ENCODE results near the gene TMEM88. TPM values are rescaled to one million over a fixed set of nuclear protein-coding genes. Genes with fewer than 3 reads are reported as not detected.

The TMEM88 gene
- total and polyA plus RNA-seq, 2 donors (not counting 1 experiment from before 2014, with no cell fraction given), result 0.17 TPM; not detected in 1

GRCh38 chr17:7845359-7846062 is 9.4 kb upstream of the TMEM88 start:
- Histone ChIP-seq H3K9me3 (ENCODE audit: control insufficient read depth, insufficient read depth, low read depth, low read length) (no peaks in the 10 kb centered on the region), H3K36me3 (ENCODE audit: control insufficient read depth, insufficient read depth, low read length) (peaks cover 27% of the 10 kb centered on the region), H3K79me2 (ENCODE audit: control insufficient read depth, insufficient read depth, low read length) (peaks cover 28% of the 10 kb centered on the region), H2AFZ (ENCODE audit: low read length) (no peak overlapping the region), H3K4me2 (ENCODE audit: extremely low read depth, insufficient read depth, low read length) (peak overlapping the region; percentile 99), H3K27me3 (ENCODE audit: control insufficient read depth, insufficient read depth, low read length) (no peaks in the 10 kb centered on the region), H3K4me3 (replicated peaks in 1 of 4; ENCODE audit: control extremely low read depth in 1 of 4, insufficient read depth in 1 of 4, low read depth in 3 of 4, low read length in 4 of 4) (peak overlapping the region; percentile 10 to 92 (median 56)), H3K4me1 (ENCODE audit: control insufficient read depth, extremely low read depth, insufficient read depth, low read length) (peaks cover 14% of the 10 kb centered on the region), H4K20me1 (ENCODE audit: control insufficient read depth, extremely low read depth, insufficient read depth, low read length) (no peaks in the 10 kb centered on the region), H3K27ac (ENCODE audit: insufficient read depth, low read length) (peak overlapping the region; percentile 100), H3K9ac (ENCODE audit: insufficient read depth, low read length) (peak overlapping the region; percentile 60)
- DNase-seq (ENCODE audit: low read depth in 2 of 2), result no peak
- TF ChIP-seq EZH2 (IDR thresholded peaks at IDR 0.05; ENCODE audit: low read length, missing control alignments) (no peak), CTCF (conservative IDR thresholded peaks at IDR 0.05 in 1 of 2, IDR thresholded peaks at IDR 0.05 in 1 of 2; ENCODE audit: low read depth in 1 of 2, low read length in 2 of 2) (no peak)

- H3K4me1 ChIP-seq (ENCODE audit: control insufficient read depth, extremely low read depth, insufficient read depth, low read length), result peaks cover 9% of the 10 kb centered on the region
- peaks cover 31% of the 10 kb centered on the region for H3K36me3 ChIP-seq (ENCODE audit: control insufficient read depth, insufficient read depth, low read length)
- H3K27ac ChIP-seq (ENCODE audit: insufficient read depth, low read length), result no peak overlapping the region
- TF ChIP-seq EZH2 (IDR thresholded peaks at IDR 0.05; ENCODE audit: low read length, missing control alignments) (no peak), CTCF (conservative IDR thresholded peaks at IDR 0.05 in 1 of 2, IDR thresholded peaks at IDR 0.05 in 1 of 2; ENCODE audit: low read depth in 1 of 2, low read length in 2 of 2) (no peak)
- H4K20me1 ChIP-seq (ENCODE audit: control insufficient read depth, extremely low read depth, insufficient read depth, low read length), result no peaks in the 10 kb centered on the region
- peaks cover 24% of the 10 kb centered on the region for H3K79me2 ChIP-seq (ENCODE audit: control insufficient read depth, insufficient read depth, low read length)
- no peaks in the 10 kb centered on the region for H3K27me3 ChIP-seq (ENCODE audit: control insufficient read depth, insufficient read depth, low read length)
- no peak overlapping the region for H3K4me3 ChIP-seq (replicated peaks in 1 of 4; ENCODE audit: control extremely low read depth in 1 of 4, insufficient read depth in 1 of 4, low read depth in 3 of 4, low read length in 4 of 4)
- H3K4me2 ChIP-seq (ENCODE audit: extremely low read depth, insufficient read depth, low read length), result no peak overlapping the region
- H2AFZ ChIP-seq (ENCODE audit: low read length), result no peak overlapping the region
- H3K9me3 ChIP-seq (ENCODE audit: control insufficient read depth, insufficient read depth, low read depth, low read length), result no peaks in the 10 kb centered on the region
- H3K9ac ChIP-seq (ENCODE audit: insufficient read depth, low read length), result no peak overlapping the region
- DNase-seq (ENCODE audit: low read depth in 2 of 2), result no peak
Observed at GRCh38 chr17:7846063-7846735, 8.7 kb upstream of the TMEM88 start.

- H3K9ac ChIP-seq (ENCODE audit: insufficient read depth, low read length), result no peak overlapping the region
- H2AFZ ChIP-seq (ENCODE audit: low read length), result no peak overlapping the region
- no peaks in the 10 kb centered on the region for H3K27me3 ChIP-seq (ENCODE audit: control insufficient read depth, insufficient read depth, low read length)
- peaks cover 24% of the 10 kb centered on the region for H3K79me2 ChIP-seq (ENCODE audit: control insufficient read depth, insufficient read depth, low read length)
- no peaks in the 10 kb centered on the region for H4K20me1 ChIP-seq (ENCODE audit: control insufficient read depth, extremely low read depth, insufficient read depth, low read length)
- no peak overlapping the region for H3K27ac ChIP-seq (ENCODE audit: insufficient read depth, low read length)
- DNase-seq (ENCODE audit: low read depth in 2 of 2), result no peak
- peaks cover 8% of the 10 kb centered on the region for H3K4me1 ChIP-seq (ENCODE audit: control insufficient read depth, extremely low read depth, insufficient read depth, low read length)
- TF ChIP-seq EZH2 (IDR thresholded peaks at IDR 0.05; ENCODE audit: low read length, missing control alignments) (no peak), CTCF (conservative IDR thresholded peaks at IDR 0.05 in 1 of 2, IDR thresholded peaks at IDR 0.05 in 1 of 2; ENCODE audit: low read depth in 1 of 2, low read length in 2 of 2) (no peak)
- no peaks in the 10 kb centered on the region for H3K9me3 ChIP-seq (ENCODE audit: control insufficient read depth, insufficient read depth, low read depth, low read length)
- H3K36me3 ChIP-seq (ENCODE audit: control insufficient read depth, insufficient read depth, low read length), result peaks cover 37% of the 10 kb centered on the region
- no peak overlapping the region for H3K4me3 ChIP-seq (replicated peaks in 1 of 4; ENCODE audit: control extremely low read depth in 1 of 4, insufficient read depth in 1 of 4, low read depth in 3 of 4, low read length in 4 of 4)
- H3K4me2 ChIP-seq (ENCODE audit: extremely low read depth, insufficient read depth, low read length), result no peak overlapping the region
Observed at GRCh38 chr17:7846765-7847661, 7.9 kb upstream of the TMEM88 start.

Measured in fibroblast of lung (primary cell).